M059J (cell line): ENCODE results near the gene SH3RF3. TPM values are rescaled to one million over a fixed set of nuclear protein-coding genes. Genes with fewer than 3 reads are reported as not detected.

ENCODE experiments used
- DNase-seq: peaks from one replicate; pipeline ENCODE4 v3.0.0-alpha.2; 2012; ENCODE audit warnings: low read depth
- total RNA-seq: library from RNA; depleted of rRNA; stranded (reverse); fragments of >200 nt; shearing (Covaris generic); gene quantifications from 2 replicates; pipeline ENCODE4 v1.2.3, GENCODE V29; 2014

SH3RF3 gene
- total RNA-seq, 1 experiment from 2014 or later = 2.5 TPM

DNA sequence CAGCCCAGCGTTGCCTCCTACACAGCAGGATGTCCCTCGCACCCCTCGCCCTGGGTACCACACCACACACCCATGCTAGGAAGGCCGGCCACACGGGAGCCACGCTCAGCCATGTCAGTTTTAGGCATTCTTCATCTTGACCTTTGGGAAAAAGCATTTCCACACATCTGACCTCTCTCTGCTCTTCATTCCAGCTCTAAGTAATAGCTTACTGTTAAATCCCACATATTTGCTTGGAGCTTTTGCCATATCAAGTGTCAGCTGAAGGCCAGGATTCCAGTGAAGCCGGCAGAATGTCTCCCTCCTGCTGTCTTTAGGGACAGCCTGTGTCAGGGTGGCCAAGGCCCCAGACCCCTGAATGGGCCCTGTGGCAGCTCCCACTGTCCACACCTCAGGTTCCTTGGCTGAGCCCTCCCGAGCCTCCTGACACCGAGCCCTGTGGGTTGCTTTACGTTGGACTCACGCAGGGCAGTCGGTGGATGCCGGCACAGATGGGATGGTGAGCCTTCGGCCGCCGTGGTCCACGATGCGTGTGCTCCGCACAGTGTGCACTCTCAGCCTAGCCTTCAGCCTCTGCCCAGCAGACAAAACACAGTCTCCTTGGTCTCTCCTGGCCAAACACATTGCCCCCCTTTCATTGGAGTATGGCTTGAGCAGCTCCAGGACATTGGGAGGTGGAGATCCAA, 282.8 kb downstream of the SH3RF3 start:
- DNase-seq = no peak

DNA sequence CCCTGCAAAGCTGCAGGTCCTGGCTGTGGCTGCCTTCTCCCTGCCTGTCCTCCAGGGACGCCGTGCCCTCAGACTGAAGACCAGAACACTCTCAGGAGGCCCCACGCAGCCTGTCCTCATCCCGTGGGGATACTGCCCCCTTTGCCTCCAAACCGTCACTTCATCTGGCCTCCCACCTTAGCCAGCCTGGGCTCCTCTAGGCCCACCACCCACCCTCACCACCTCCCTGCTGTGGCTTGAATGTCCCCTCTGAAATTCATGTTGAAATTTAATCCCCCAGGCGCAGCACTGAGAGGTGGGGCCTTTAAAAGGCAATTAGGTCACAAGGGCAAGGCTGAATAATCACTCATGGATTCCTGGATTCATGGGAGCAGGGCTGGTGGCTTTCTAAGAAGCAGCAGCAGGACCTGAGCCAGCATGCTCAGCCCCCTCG, 286.6 kb downstream of the SH3RF3 start:
- no peak for DNase-seq

DNA sequence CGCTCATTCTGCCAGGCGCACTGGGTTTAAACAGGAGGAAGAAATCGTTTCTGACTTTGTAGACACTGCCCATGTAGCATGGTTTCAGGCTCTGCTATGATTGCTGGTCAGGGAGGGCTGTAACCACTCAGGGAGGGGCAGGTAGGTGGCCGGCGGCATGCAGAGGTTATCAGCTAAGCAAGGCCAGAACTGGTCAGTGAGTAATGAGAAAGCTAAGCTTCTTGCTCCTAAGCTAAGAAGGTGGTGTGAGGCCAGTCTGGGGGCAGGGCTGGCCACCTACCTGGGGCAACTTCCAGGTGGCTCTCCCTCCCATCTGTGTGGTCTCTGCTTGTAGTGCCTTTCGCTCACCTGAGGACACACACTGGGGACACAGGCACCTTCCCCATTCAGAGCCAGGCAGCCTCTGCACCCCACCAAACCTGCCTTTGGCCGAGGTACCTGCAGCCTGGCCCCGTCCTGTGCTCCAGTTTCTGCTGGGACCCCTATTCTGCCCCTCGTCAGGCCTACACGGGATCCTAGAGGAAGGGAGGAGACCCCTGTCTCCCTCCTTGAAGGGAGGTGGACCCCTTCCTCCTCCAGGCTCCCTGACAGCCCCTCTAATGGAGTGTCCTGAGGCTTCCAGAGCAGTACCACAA, 288.8 kb downstream of the SH3RF3 start:
- no peak for DNase-seq

DNA sequence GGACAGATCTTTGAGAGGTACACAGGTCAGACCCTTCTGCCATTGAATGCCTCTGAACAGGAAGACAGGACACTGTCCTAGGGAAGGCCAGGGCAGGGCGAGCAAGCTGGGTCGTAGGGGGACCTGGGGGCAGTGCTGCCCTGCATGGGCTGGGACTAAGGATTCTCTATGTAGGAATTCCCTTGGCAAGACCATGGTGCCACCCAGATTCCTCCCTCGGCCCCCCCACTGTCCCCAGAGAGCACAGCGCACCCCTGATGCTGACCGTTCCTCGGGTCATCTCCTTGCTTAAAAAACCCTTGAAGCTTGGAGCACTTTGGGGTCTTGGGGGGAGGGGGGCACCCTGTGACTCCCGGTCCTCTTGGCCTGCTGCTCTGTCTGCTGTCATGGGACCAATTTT, 289.7 kb downstream of the SH3RF3 start:
- DNase-seq = no peak

DNA sequence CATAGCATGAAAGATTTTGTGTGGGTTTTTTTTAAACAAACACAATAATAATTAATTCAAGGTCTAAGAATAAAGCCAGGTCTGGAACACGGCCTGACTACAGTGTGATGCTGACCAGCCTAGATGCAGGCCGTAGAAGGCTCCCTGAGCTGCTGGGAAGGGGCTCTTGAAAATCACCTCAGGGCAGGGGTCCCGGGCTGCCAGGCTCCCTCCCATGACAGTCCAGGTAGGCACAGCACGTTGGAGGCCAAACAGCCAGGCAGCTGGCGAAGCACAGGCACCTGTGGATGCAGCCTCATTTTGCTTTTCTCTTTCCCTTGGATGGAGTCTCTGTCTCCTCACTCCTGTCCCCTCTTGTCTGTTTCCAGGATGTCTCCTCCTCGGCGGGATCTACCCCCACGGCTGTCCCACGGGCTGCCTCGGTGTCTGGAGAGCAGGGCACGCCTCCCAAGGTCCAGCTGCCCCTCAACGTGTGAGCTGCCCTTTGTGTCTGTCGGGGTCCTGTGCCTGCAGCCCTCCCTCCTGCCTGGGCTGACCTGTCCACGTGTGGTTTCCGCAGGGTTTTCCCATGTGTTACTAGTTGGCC, 290.3 kb downstream of the SH3RF3 start:
- no peak for DNase-seq

DNA sequence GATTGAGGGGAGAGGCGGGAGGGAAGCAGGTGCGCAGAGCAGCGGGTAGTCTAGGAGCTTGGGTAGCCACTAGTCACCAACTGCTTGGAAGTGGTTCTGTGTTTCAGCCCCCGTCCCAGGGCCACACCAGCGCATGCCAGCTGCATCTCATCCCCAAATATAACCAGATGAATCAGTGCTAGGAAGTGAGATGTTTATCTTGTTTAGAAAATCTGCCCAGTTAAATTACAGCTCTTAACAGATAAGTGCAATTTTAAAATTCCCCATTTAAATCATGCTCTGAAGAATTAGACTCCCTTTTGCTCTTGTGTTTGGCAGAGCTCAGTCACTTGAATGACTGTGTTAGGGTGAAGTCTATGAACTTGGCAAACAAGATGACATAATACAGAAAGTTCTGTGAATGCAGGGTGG, 291.0 kb downstream of the SH3RF3 start:
- peak; percentile 85 for DNase-seq

DNA sequence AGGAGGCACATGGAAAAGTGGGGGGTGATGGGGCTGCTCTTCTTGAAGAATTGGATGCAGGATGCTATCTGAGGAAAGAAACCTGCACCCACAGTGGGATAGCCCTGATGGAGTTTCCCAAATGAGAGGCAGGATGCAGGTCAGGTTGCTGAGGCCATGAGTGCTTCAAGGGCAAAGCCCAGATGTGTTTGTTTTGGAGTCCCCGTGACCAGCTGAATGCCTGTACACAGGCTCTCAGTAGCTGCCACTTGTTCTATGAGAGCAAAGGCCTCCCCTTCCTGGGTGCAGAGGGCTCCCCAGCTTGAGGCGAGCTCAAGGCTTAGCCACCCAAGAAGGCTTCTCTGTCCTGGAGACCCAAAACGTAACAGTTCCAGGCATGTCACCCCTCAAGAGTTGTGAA, 292.1 kb downstream of the SH3RF3 start:
- DNase-seq = no peak

DNA sequence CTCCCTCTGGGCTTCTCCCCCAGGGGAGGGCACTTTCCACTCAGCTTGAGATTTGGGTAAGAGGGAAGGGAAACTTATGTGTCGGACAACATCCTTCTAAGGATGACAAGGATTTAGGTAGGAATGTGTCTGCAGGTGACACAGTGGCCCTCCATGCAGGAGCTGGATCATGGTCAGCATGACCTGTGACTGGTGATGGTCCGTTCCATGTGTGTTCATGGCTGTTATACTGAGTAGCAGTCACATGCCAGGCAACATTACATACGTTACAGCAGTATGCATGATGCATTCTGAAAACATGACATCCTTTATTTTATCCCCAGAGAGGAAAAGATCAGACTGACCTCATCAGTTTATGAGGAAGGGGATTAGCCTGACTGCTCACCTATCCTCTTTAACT, 292.6 kb downstream of the SH3RF3 start:
- DNase-seq = no peak

DNA sequence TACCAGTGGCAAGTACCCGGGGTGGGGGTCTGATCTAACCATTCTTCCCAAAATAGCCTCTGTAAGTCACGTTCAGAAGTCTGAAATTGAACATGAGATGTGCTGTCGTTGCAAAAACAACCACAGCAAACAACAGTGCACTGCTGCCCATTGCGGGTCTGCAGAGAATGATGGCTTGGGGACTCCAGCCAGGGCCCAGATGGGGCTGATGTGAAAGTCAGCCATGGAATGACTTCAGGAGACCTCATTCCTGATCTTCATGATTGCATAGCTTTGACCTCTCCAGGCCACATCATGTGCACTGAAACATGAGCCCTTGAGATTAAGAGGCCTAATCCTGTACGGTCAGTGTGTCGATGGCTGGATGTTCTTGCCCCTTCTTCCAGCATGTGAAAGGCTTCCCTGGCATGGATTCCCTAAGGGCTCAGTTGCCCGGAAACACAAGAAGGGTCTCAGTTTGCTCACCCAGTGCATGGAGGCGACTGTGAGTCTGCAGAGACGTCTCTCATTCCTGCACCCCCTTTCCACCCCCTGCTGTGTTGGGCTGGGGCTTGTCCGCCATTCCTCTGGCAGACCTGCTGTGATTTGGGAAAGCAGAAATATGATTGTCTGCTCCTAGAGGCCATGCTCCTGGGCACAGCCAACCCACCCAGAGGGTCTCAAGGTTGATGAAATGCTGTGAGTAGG, 293.2 kb downstream of the SH3RF3 start:
- no peak for DNase-seq

DNA sequence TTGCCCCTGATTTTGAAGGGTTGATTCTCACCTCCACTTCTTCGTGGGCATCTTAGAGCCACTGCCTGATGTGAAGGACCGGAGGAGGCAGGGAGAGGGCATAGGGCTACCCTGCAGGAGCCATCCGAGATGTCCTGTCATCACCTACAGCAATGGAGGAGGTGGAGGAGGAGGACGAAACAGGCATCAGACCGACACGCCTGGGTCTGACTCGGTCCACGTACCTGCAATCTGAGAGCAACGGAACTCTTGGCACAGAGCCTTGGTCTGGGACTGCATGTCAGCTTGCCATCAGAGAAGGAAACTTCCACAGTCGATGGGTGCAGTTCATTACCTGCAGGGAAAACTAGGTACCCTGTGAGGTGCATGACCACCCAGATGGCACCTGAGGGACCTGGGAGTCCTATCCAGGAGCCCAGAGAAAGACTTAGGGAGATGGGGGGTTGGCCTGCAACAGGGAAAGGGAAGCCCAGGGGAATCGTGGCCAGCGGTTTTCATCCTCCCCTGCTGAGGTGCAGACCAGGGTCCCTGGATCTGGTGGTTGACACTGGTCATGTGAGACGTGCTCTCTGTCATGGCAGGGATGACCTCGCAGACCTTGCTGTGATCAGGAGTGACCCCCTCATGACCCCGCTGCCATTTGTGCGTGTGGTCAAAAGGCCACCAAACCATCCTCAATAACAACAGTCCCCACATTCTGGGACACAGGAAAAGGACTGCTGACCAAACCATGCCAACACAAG, 293.9 kb downstream of the SH3RF3 start:
- DNase-seq = no peak

DNA sequence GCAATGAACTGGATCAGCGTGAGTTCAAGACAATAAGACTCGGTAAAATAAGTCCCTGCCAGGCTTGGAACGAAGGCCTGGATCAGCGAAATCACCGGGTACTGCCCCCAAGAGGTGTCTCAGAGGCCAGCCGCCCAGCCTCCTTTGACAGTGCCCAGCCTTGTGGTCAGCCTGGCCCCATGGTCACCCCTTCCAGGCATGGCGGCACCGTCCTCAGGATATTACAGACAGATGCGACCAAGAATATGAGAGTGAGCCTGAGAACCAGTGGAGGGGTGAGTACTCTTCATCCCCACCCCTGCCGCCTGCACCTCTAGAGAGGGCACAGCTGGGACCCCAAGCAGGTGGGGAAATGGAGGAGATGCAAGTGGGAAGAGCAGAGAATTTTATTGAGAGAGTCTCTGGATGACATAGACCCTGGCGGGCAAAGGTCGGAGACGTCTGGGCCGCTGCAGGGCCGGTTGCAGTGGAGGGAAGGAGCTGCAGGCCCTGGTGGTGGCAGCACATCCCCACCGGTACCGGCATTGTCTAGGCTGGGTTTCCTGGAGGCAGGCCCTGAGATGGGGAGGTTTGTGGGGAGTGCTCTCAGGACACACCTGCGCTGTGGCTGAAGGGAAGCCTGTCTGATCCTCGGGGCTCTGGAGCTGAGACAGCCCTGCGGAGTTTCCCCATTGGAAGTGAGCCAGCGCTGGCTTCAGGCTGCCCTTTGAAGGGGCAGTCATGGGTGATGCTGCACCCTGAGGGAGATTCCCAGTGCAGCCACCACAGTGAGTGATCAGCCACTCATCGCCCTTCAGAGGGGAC, 294.8 kb downstream of the SH3RF3 start:
- no peak for DNase-seq

DNA sequence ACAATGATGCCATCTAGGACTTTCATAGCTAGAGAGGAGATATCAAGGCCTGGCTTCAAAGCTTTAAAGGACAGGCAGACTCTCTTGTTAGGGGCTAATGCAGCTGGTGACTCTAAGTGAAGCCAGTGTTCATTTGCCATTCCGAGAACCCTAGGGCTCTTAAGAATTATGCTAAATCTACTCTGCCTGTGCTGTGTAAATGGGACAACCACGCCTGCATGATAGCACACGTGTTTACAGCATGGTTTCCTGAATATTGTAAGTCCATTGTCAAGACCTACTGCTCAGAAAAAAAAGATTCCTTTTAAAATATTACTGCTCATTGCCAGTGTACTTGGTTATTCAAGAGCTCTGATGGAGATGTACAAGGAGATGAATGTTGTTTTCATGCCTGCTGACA, 296.4 kb downstream of the SH3RF3 start:
- DNase-seq = no peak

DNA sequence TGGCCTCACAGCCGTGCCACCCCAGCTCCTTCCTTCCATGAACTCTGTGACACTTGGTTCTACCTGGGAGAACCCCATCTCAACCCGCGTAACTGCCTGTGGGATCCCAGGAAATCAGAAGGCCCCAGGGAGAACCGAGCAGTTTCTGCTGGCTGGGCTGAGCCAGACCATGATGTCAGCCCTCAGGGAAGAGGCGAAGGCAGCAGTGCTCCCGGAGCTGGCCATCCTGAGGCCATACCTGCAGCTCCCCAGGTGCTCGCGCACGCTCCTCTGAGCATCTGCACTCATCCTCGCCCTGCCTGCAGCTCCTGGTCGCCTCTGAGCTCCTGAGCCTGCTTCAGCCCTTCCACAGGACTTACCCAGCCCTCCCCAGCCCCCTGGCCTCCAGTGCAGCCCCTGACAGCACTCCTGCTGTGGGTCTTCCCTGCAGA, 298.7 kb downstream of the SH3RF3 start:
- DNase-seq = no peak

DNA sequence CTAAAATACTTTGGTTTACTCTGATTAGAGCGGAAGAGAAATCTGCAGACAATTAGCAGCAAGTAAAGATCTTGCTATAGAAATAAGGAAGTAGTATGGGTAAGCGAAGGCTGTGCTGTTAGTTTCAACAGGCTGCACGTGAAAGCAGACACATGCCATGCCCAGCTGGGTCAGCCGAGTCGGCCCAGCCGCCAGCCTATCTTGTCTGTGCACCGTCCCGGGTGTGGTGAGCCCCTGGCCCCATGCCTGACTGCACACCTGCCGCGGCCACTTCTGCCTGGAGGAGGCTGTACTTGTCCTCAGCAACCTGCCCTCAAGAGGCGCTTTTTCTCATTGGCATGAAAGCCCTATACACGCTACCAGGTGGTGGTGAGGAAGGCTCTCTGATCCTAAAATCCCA, 299.3 kb downstream of the SH3RF3 start:
- DNase-seq = no peak

DNA sequence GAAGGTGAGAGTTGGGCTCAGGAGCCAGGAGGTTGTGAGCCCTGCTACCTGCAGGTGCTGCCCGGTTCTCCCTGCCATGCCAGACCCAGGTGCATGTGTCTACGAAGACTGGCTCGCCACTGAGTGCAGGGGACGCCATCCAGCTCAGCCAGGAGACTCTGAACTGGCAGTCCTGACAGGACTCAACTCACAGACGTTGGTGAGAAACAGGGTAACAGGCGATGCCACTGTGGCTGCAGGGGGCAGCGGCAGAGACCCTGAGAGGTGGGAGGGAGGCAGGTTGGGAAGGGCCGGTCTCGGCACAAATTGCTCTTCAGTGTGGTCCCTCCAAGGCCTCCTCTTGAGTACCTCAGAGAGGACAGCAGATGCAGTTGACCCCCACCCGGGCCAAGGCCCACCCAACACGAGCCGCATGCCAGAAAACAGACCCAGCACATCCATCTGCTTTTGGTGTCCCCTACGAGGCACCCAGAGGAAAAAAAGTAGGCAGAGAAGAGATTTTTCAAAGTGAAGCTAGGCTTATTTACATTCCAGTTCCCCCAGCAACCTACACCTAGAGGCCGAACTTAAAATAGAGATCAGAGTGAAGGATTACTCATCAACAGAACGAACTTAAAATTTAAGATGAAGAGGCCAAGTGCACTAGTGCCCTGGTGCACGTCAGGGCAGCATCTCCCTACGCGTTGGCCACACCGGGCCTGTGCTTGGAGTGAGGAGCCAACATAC, 300.0 kb downstream of the SH3RF3 start:
- peak; percentile 12 for DNase-seq

DNA sequence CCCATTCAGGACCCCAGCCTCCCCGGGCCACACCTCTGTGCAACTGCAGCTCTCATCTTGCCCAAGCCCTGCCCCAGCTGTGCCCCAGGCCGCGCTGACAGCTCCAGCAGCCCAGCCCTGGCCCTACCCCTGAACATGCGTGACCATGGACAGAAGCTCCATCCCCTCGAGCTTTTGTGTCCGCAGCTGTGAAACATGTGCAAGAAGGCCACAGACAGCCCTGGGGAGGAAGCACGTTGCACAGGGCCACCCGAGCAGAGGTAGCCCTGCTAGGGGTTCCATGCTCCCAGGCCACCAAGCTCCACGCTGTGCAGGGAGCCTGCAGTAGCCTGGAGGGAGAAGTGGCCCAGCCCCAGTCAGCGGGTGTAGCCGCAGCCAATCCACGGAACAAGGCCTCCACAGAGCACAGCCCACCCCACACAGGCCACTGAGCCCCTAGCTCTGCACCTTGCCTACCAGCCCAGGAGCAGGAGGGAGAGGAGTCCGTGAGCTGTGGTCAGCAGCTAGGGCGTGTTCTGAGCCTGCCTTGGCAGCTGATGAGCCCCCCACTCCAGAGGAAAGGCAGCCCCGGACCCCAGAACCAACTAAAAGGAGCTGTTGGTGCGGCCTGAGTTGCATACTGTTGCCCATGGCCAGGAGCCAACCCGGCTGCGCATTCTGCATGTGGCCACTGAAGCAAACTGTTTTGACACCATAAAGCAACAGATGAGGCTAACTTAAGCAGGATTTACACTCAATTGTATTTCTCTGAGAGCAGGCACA, 300.7 kb downstream of the SH3RF3 start:
- no peak for DNase-seq

DNA sequence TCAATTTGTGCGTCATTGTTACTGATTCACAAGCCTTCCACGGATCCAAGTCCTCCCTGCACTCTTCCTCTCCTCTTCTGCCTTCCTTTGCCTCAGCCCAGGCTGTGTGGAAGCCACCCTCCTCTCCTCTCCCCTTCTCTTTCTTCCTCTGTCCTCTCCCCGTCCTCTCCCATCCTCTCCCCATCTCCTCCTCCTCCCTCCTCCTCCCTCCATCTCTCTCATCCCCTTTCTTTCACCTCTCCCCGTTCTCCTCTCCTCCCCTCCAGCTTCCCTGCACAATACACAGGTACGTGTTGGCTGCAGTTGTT, 301.3 kb downstream of the SH3RF3 start:
- DNase-seq = no peak

DNA sequence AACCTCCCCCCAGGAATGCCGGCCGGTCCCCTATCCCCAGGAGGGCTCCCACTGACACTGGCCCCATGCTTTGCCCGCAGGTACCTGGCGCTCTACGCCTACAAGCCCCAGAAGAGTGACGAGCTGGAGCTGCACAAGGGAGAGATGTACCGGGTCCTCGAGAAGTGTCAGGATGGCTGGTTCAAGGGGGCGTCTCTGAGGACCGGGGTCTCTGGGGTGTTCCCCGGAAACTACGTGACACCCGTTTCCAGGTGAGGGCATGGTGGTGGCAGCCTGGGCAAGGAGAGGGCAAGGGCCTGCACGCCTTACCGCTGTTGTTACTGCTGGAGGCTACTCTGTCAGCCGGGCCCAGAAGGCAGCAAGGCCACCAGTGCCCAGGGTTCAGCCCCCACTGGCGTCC, 303.4 kb downstream of the SH3RF3 start:
- DNase-seq = no peak

DNA sequence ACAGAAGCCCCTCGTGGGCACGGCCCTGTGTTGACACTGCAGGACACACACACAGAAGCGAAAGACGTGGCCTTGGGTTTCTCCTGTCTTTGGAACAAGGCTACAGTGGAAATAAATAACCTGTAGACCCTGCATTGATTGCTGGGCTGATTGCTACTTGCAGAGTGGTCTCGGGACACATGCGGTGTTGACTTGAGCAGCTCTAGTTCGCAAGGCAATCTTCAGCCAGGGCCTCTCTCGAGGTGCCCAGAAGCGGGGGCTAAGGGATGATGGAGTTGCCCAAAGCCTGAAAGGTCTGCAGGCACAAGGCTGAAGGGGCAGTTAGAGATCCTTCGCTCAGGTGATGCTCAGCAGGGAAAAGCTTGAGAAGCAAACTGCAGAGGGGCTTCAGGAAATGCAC, 304.5 kb downstream of the SH3RF3 start:
- DNase-seq = no peak

DNA sequence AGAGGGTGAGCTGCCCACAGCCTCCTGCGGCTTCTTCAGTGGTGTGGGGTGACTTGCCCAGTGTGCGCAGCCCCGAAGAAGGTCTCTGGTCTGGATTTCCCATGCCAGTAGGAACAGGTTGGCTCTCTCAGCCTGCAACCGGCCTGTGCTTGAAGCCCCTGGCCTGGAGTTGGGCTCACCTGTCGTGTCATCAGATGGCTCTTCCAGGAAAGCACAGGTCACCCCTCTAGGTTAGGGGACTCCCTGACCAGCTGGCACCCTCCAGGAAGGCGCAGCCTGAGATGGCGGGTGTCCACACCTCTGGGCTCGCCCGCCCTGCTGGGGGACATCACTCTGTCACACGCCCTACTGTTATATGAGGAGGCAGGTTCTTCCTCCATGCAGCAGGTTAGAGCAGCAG, 304.9 kb downstream of the SH3RF3 start:
- no peak for DNase-seq
